MM.1S (cell line): ENCODE results near the gene TNP2.

Experiments used
- DNase-seq: peaks from one replicate; pipeline ENCODE4 v3.0.0-alpha.2; 2015
- H2AFZ ChIP-seq: fragments of 300-600 bp; sonication (generic); 2 replicates; pipeline ENCODE4 v1.6.0; 2016; ENCODE audit warnings: antibody characterized with exemption, low read length
- H3F3A ChIP-seq: fragments of 300-600 bp; sonication (generic); 2 replicates; pipeline ENCODE4 v1.6.1; 2016; ENCODE audit warnings: mild to moderate bottlenecking, antibody characterized with exemption, low read length, moderate library complexity, mixed read lengths; ENCODE audit not compliant: insufficient read depth
- H3K27ac ChIP-seq: fragments of 300-600 bp; sonication (generic); 2 replicates; pipeline ENCODE4 v1.5.1; 2016; ENCODE audit warnings: mild to moderate bottlenecking, low read length
- H3K27me3 ChIP-seq: fragments of 300-600 bp; sonication (generic); replicated peaks from 2 replicates; pipeline ENCODE4 v1.6.0; 2016; ENCODE audit warnings: low read length; ENCODE audit not compliant: insufficient read depth
- H3K36me3 ChIP-seq: fragments of 300-600 bp; sonication (generic); replicated peaks from 2 replicates; pipeline ENCODE4 v1.6.1; 2016; ENCODE audit warnings: mild to moderate bottlenecking, low read length, mixed read lengths; ENCODE audit not compliant: insufficient read depth
- H3K4me1 ChIP-seq: fragments of 300-600 bp; sonication (generic); 2 replicates; pipeline ENCODE4 v1.6.1; 2016; ENCODE audit warnings: low read length, mixed read lengths
- H3K4me2 ChIP-seq: fragments of 300-600 bp; sonication (generic); 2 replicates; pipeline ENCODE4 v1.6.0; 2016; ENCODE audit warnings: low read depth, low read length
- H3K4me3 ChIP-seq: fragments of 300-600 bp; sonication (generic); 2 replicates; pipeline ENCODE4 v1.5.1; 2016; ENCODE audit warnings: low read length, mixed read lengths
- H3K79me2 ChIP-seq: fragments of 300-600 bp; sonication (generic); 2 replicates; pipeline ENCODE4 v1.6.1; 2016; ENCODE audit warnings: mixed run types, low read length, mixed read lengths
- H3K9ac ChIP-seq: fragments of 300-600 bp; sonication (generic); 2 replicates; pipeline ENCODE4 v1.6.1; 2016; ENCODE audit warnings: low read length, mixed read lengths
- H3K9me2 ChIP-seq: fragments of 300-600 bp; sonication (generic); replicated peaks from 2 replicates; pipeline ENCODE4 v1.6.1; 2016; ENCODE audit warnings: mild to moderate bottlenecking, low read length, mixed read lengths; ENCODE audit not compliant: insufficient read depth
- H3K9me3 ChIP-seq: fragments of 300-600 bp; sonication (generic); replicated peaks from 2 replicates; pipeline ENCODE4 v1.6.1; 2016; ENCODE audit warnings: mild to moderate bottlenecking, low read length, mixed read lengths; ENCODE audit not compliant: insufficient read depth
- H4K20me1 ChIP-seq: fragments of 300-600 bp; sonication (generic); 2 replicates; pipeline ENCODE4 v1.6.1; 2016; ENCODE audit warnings: mild to moderate bottlenecking, low read length, moderate library complexity, mixed read lengths; ENCODE audit not compliant: insufficient read depth
- CTCF ChIP-seq: fragments of 300-600 bp; sonication (generic); IDR thresholded peaks from 2 replicates; pipeline ENCODE4 v1.5.1; 2016; ENCODE audit warnings: antibody characterized with exemption, low read length, mixed read lengths
- EZH2 ChIP-seq: fragments of 300-600 bp; sonication (generic); optimal IDR thresholded peaks from 2 replicates; pipeline ENCODE3; 2017; ENCODE audit warnings: low read depth, mild to moderate bottlenecking, antibody characterized with exemption, low read length, mixed read lengths
- EZH2phosphoT487 ChIP-seq: fragments of 300-600 bp; sonication (generic); IDR thresholded peaks from 2 replicates; pipeline ENCODE4 v1.6.1; 2018; ENCODE audit warnings: antibody characterized with exemption, low read length

The TNP2 gene

GRCh38 chr16:11250786-11251524 is 18.2 kb downstream of the TNP2 start:
- no peaks in the 10 kb centered on the region for H4K20me1 ChIP-seq
- no peak overlapping the region for H3K4me3 ChIP-seq
- H3K4me1 ChIP-seq, result peaks cover 9% of the 10 kb centered on the region
- H3K27me3 ChIP-seq, result no peaks in the 10 kb centered on the region
- no peak overlapping the region for H3K4me2 ChIP-seq
- no peak for DNase-seq
- no peaks in the 10 kb centered on the region for H3K9me2 ChIP-seq
- peaks cover 4% of the 10 kb centered on the region for H3K79me2 ChIP-seq
- TF ChIP-seq EZH2phosphoT487 (no peak), CTCF (no peak), EZH2 (no peak)
- H3K9ac ChIP-seq, result no peak overlapping the region
- no peaks in the 10 kb centered on the region for H3K36me3 ChIP-seq
- no peaks in the 10 kb centered on the region for H3F3A ChIP-seq
- H3K27ac ChIP-seq, result no peak overlapping the region
- no peaks in the 10 kb centered on the region for H3K9me3 ChIP-seq
- H2AFZ ChIP-seq, result no peak overlapping the region

GRCh38 chr16:11250091-11250785 is 18.9 kb downstream of the TNP2 start:
- Histone ChIP-seq H3K4me1 (peaks cover 16% of the 10 kb centered on the region), H3K4me3 (no peak overlapping the region), H3K79me2 (peaks cover 4% of the 10 kb centered on the region), H3F3A (no peaks in the 10 kb centered on the region), H3K27me3 (no peaks in the 10 kb centered on the region), H4K20me1 (no peaks in the 10 kb centered on the region), H3K36me3 (no peaks in the 10 kb centered on the region), H3K4me2 (no peak overlapping the region), H3K27ac (no peak overlapping the region), H3K9me2 (no peaks in the 10 kb centered on the region), H3K9me3 (no peaks in the 10 kb centered on the region), H3K9ac (no peak overlapping the region), H2AFZ (no peak overlapping the region)
- no peak for DNase-seq
- TF ChIP-seq EZH2 (no peak), EZH2phosphoT487 (no peak), CTCF (no peak)

GRCh38 chr16:11249233-11250061 is 19.7 kb downstream of the TNP2 start:
- H3K9me2 ChIP-seq, result no peaks in the 10 kb centered on the region
- H3K79me2 ChIP-seq, result peaks cover under 1% of the 10 kb centered on the region

More at GRCh38 chr16:11249233-11250061, 19.7 kb downstream of the TNP2 start:
- no peak for DNase-seq
- Histone ChIP-seq H3K9ac (no peak overlapping the region), H4K20me1 (no peaks in the 10 kb centered on the region), H3K27me3 (no peaks in the 10 kb centered on the region), H3F3A (no peaks in the 10 kb centered on the region), H3K27ac (no peak overlapping the region), H3K9me3 (no peaks in the 10 kb centered on the region), H3K4me1 (peaks cover 17% of the 10 kb centered on the region), H3K4me3 (no peak overlapping the region), H3K4me2 (no peak overlapping the region), H2AFZ (no peak overlapping the region), H3K36me3 (no peaks in the 10 kb centered on the region)
- TF ChIP-seq CTCF, result no peak
